ENCODE data around the gene EPHA6.

EPHA6 gene

DNA sequence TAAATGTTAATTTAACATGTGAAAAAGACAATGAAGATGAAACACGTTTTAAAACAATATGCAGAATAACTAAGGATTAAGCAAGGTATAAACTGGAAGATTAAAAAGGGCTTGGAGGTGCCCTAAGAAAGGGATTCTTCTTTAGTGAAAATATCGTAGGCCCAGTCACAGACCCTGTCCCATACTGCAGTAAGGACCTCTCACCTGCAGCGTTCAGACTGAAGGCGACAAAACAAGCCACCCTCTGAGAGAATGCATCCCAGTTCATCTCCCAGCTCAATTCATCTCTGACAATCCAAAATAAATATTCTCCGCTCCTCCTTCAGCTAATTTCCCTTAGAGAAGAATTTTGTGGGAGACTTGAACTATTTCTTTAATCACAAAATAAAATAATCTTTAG lies 847.9 kb downstream of the EPHA6 start:
- no peaks in the 10 kb centered on the region for H3K27me3 Mint-ChIP-seq (ENCODE audit: low read depth)
- H3K4me3 Mint-ChIP-seq: no peak overlapping the region
- no peaks in the 10 kb centered on the region for H3K9me3 Mint-ChIP-seq
- no peaks in the 10 kb centered on the region for H3K36me3 Mint-ChIP-seq (ENCODE audit: low read depth)
- no peaks in the 10 kb centered on the region for H3K4me1 Mint-ChIP-seq
- no peak overlapping the region for H3K27ac Mint-ChIP-seq
- TF ChIP-seq, protein P1, sequence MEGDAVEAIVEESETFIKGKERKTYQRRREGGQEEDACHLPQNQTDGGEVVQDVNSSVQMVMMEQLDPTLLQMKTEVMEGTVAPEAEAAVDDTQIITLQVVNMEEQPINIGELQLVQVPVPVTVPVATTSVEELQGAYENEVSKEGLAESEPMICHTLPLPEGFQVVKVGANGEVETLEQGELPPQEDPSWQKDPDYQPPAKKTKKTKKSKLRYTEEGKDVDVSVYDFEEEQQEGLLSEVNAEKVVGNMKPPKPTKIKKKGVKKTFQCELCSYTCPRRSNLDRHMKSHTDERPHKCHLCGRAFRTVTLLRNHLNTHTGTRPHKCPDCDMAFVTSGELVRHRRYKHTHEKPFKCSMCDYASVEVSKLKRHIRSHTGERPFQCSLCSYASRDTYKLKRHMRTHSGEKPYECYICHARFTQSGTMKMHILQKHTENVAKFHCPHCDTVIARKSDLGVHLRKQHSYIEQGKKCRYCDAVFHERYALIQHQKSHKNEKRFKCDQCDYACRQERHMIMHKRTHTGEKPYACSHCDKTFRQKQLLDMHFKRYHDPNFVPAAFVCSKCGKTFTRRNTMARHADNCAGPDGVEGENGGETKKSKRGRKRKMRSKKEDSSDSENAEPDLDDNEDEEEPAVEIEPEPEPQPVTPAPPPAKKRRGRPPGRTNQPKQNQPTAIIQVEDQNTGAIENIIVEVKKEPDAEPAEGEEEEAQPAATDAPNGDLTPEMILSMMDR (IDR thresholded peaks at IDR 0.05; ENCODE audit: unreplicated experiment in 3 of 3): no peak

DNA sequence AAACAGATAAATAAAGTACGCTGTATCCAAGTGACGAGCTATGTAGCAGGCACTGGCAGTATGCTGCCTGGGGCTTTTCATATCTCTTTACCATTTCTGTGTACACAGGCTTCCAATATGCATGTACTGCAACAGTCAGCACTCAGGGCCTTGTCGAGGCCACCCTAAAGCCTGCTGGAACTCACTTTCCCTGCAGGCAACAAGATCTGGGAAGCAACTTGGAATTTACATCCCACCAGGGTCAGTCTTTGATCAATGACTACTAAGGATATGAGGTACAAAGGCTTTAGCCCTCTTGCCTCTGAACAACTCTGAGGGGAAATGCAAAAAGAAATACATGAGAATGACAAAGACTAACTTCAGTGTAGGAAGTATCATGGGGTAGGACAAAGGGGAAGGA lies 848.4 kb downstream of the EPHA6 start:
- Mint-ChIP-seq H3K36me3 (ENCODE audit: low read depth) (no peaks in the 10 kb centered on the region), H3K4me3 (no peak overlapping the region), H3K4me1 (no peaks in the 10 kb centered on the region), H3K9me3 (no peaks in the 10 kb centered on the region), H3K27me3 (ENCODE audit: low read depth) (no peaks in the 10 kb centered on the region), H3K27ac (no peak overlapping the region)
- TF ChIP-seq, protein P1 (IDR thresholded peaks at IDR 0.05; ENCODE audit: unreplicated experiment in 3 of 3): no peak

DNA sequence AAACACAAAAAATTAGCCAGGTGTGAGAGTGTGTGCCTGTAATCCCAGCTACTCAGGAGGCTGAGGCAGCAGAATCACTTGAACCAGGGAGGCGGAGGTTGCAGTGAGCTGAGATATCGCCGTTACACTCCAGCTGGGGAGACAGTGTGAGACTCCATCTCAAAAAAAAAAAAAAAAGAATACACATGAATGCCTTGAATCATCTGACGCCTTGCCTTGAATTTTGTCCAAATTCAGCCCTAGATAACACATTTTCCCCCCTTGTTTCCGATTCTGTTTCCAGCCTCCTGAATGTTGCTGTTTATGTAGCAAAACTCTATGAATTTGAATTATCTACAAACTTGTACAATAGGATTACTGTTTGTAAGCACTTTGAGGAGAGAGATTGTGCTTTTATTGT lies 851.5 kb downstream of the EPHA6 start:
- no peaks in the 10 kb centered on the region for H3K27me3 Mint-ChIP-seq (ENCODE audit: low read depth)
- H3K27ac Mint-ChIP-seq: no peak overlapping the region
- H3K4me1 Mint-ChIP-seq: no peaks in the 10 kb centered on the region
- TF ChIP-seq, protein P1 (IDR thresholded peaks at IDR 0.05; ENCODE audit: unreplicated experiment in 3 of 3): no peak
- H3K4me3 Mint-ChIP-seq: no peak overlapping the region
- H3K9me3 Mint-ChIP-seq: no peaks in the 10 kb centered on the region
- H3K36me3 Mint-ChIP-seq (ENCODE audit: low read depth): no peaks in the 10 kb centered on the region

DNA sequence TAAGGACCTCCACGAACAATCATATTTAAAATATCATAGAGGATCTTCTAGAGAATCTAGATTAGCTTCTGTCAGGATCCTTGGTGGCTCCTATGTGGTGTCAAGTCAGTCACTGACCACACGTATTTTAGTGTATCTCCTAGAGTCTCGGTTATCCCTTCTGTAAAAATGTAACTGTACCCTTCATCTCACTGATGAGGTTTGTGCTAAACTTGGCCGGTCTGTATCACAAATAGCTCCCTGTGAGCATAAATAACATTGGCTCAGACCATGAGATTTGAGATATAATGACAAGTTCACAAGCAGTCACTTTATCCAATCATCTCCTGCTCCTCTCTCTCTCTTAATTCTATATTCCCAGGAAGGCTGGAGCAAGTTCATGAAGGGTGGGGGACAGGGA lies 856.6 kb downstream of the EPHA6 start:
- TF ChIP-seq, protein P1 (IDR thresholded peaks at IDR 0.05; ENCODE audit: unreplicated experiment in 3 of 3): no peak
- no peaks in the 10 kb centered on the region for H3K4me1 Mint-ChIP-seq
- H3K27me3 Mint-ChIP-seq (ENCODE audit: low read depth): no peaks in the 10 kb centered on the region
- no peak overlapping the region for H3K27ac Mint-ChIP-seq
- H3K36me3 Mint-ChIP-seq (ENCODE audit: low read depth): no peaks in the 10 kb centered on the region
- no peak overlapping the region for H3K4me3 Mint-ChIP-seq
- H3K9me3 Mint-ChIP-seq: no peaks in the 10 kb centered on the region

DNA sequence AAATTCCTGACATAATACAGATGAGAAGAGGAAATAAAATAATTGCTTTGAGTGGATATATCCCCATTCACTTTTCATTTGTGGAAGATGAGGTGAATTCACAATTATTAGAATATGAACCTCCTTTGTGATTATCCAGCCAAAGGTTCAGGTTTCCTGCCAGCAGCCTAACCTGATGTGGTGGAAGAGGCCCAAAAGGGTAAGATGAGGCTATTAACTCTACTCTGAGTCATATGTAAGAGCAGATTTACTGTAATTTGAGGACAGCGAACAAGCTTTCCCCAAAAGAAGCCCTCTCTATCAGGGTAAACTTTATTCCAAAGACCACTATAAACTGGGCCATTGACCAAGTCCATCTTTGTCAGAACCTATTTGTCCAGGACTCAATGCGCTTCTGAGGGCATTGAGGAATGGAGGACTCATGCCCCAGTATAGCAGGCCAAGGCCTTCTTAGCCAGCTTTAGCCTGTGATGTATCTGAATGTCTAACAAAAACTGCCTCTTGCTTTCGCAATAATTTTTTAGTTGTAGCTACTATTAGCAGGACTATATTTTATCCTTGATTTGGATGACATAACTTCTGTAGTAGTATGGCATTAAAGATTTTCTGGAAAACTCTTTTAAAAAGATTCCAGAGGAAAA lies 859.1 kb downstream of the EPHA6 start:
- no peaks in the 10 kb centered on the region for H3K9me3 Mint-ChIP-seq
- TF ChIP-seq, protein P1 (IDR thresholded peaks at IDR 0.05; ENCODE audit: unreplicated experiment in 3 of 3): no peak
- no peaks in the 10 kb centered on the region for H3K27me3 Mint-ChIP-seq (ENCODE audit: low read depth)

DNA sequence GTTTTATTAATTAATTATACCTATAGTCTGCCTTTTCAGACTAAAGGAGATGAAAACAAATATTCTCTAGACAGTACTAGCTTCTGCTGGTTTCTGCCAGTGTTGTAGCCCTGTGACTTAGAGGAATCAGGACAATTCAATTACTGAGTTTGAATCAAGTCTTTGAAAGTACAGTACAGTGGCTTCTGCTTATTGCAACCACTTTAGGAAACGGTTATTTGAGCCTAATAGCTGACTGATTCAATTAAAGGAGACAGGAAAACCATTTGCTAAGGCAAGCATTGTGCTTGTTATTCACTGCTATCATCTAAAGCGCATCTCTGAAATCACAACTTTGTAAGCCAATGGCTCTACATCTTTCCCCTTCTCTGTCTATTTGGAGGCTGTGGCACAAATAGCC lies 860.1 kb downstream of the EPHA6 start:
- no peaks in the 10 kb centered on the region for H3K4me1 Mint-ChIP-seq
- no peaks in the 10 kb centered on the region for H3K36me3 Mint-ChIP-seq (ENCODE audit: low read depth)
- no peak overlapping the region for H3K27ac Mint-ChIP-seq
- no peak overlapping the region for H3K4me3 Mint-ChIP-seq
- no peaks in the 10 kb centered on the region for H3K9me3 Mint-ChIP-seq
- no peaks in the 10 kb centered on the region for H3K27me3 Mint-ChIP-seq (ENCODE audit: low read depth)
- TF ChIP-seq, protein P1 (IDR thresholded peaks at IDR 0.05; ENCODE audit: unreplicated experiment in 3 of 3): no peak

More for the DNA sequence above, 859.1 kb downstream of the EPHA6 start:
- Mint-ChIP-seq H3K36me3 (ENCODE audit: low read depth) (no peaks in the 10 kb centered on the region), H3K27ac (no peak overlapping the region), H3K4me1 (no peaks in the 10 kb centered on the region), H3K4me3 (no peak overlapping the region)
